ENCODE results near the gene TBX1.

TBX1 gene

DNA sequence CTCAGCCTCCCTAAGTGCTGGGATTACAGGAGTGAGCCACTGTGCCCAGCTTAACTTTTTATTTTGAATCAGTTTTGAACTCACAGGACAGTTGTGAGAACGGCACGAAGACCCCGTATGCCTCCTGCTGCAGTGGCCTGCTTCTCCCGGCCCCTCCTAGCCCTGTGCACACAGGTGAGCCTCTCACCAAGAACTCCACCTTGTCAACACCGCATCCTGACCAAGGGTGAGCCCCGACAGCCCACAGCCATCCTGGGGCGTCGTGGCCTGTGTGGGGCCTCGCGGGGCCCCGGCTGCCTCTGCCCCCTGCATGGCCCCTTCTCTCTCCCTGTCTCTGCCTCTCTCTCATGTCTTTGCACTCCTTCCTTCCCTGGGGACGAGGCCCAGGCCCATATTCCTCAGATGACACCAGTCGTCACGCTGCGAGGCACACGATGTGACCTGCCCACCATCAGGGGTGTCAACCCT, 55.3 kb downstream of the TBX1 start:
- DNase-seq: no peak

DNA sequence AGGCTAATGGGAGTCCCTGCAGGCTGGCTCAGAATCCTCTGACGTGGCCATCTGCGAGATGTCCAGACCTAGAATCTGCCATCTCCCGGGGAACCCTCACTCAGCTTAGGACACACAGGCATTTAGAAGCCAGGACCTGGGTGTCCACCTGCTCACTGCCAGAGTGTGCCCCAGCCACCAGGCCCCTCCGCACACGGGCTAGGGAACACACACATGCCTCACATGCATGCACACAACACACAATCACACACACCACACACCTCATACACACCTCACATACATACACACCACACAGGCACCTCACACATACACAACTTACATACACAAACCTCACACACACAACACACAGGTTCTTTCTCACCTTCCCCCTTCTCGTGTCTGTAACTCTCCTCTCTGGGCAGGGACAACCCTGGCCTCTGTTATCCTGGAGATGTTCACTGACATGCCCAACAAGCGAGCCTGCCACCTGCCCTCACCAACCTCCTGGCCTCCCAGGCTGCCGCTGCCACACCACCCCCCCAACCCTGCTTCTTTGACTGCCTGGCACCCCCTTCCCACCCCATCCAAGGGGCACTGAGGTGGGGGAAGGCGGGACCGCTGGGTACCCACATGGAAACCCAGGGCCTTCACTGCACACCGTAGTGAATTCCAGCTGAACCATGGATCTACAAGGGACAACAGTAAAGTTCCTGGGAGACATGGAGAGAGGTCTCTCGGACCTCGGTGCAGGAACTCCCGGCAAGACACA, 56.0 kb downstream of the TBX1 start:
- no peak for DNase-seq
